ENCODE results near the gene DCP2.

The DCP2 gene

DNA sequence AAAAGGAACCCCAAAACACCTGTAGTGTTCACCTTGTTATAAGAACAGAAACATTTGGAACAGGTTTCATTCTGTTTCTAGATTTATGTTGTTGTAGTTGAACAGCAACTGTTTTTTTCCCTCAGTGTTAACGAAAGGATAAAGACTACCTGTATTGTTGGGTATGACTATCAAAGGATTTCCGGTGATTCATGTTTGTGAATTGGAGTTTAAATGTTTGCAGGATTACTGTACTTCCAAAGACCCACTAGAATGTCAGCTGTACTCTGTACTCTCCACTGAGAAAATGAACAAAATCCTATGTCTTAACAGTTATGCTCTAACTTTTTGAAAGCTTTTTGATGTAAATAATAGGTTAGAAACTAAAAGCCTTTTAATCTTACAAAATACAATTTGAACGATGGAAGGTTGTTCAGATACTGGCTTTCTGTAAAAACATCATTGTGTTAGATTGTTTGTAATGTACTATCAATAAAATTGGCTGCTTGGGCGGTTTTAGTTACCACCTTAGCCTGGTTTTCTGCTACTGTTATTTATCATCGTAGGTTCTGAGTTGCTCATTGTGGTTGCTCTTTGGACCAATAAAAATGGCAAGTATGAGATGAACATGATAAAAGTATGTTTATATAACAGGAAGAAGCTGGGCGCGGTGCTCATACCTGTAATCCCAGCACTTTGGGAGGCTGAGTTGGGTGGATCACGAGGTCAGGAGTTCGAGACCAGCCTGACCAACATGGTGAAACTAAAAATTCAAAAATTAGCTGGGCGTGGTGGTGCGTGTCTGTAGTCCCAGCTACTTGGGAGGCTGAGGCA, 44.1 kb downstream of the DCP2 start:
- no peak for DNase-seq (ENCODE audit: low read depth in 3 of 3)

DNA sequence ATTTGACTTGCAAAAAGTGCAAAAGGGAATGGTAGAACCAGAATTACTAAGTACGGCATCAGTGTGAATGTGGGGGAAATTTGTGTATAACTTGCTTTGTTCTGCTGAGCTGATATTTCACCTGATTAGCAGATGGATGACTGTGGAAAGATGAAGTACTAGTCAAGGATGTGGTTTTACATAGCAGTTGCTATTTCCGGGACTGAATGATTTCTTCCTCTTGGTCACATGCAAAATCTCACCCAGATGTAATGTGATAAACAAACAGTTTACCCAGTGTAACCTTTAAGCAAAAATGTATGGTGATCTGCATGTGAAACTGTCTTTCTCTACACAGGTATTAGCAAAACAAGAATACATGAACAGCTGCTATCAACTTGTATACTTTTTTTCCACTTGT, 46.1 kb downstream of the DCP2 start:
- no peak for DNase-seq (ENCODE audit: low read depth in 3 of 3)

DNA sequence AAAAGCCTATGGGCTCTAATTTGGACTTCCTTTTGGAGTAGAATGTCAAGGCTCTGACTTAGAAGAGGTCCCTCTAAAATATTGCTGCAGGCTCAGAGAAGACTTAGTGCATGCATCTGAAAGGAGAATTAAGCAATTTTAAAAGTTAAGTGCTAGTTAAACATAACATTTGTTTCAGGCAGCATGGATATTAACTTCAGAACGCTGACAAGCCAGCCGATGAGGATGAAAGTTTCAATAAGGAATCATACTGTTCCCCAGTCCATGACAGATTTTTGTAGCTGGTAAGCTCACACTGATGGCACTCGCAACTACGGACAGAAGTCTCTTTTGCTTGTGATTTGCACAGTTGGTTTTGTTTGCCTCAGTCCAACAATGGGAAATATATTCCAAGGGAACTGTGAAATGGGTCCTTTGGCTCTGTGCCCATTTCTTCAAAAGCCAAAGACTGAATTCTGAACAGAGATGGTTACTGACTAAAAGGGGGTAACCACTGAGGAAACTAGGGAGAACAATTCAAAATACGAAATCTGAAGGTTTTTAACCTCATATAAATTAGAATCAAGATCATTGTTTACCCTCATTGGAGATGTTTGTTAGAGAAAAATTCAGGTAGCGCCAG, 47.6 kb downstream of the DCP2 start:
- no peak for DNase-seq (ENCODE audit: low read depth in 3 of 3)

DNA sequence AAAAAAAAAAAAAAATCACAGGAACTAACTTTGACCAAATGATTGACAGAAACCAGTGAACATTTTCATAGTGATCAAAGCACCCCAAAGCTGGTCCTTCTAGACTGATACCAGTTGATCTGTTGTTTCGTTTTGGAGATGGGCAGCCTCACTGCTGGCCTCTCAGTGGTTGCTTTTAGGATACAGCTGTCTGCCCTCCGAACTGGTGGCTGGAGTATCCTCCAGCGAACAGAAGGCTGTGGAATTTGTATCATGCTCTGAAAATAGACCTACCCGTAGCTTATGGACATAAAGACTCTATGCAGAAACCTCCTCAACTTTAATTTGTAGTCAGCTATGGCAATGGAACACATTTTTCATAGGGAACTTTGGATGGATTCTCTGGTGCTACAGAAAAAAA, 49.0 kb downstream of the DCP2 start:
- DNase-seq (ENCODE audit: low read depth in 3 of 3) = no peak

DNA sequence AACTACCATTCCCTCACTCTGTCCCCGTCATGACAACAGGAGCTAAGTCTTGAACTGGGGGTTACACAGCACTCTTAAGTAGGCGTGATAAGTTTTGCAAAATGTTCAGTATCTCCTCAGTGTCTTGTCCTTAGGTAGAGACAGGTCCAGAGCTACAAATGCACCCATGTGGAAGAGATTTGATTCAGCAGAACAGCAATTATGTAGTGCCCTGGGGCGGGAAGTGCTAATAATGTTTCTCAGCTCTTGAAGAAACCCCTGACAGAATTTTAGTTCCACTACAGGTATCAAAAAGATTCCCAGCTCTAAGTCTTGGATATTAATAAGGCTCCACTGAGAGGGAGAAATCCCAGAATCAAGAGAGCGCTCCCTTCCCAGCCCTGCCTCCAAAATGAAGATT, 49.6 kb downstream of the DCP2 start:
- DNase-seq (ENCODE audit: low read depth in 3 of 3) = no peak

DNA sequence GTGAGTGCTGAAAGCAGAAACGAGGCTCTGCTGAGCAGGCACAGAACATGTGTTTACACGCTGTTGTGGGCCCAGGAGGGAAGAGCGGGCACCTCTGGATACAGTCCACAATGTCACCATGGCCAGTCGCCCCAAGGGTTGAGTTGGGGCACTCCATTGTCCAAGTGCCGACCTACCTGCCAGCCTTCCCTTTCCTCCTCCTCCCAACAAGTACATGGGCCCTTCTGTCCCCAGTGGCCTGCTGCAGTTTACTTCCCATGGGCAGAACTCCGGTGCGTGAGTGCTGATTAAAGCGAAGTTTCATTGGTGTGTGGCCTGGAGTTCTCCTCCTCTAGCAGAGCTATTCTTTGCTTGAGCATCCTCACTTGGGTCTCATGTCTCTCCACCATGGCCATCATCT, 50.4 kb downstream of the DCP2 start:
- DNase-seq (ENCODE audit: low read depth in 3 of 3) = no peak

DNA sequence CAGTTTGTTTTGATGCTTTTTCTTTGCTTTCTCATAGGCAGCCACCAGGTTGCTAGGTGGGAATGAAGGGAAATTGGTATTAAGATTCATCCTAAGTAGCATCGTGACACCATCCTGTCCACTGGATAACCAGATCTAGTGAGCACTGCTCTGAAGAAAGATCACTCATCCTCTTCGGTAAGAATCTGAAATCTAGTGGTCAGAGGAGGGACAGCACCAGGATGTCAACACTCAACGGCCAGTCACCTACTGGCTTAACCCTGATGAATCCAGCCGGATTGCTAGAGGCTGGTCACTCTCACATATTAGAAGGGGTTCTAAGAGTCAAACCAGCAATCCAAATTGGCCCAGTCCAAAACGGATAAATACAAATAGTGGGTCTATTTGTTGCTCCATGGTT, 50.8 kb downstream of the DCP2 start:
- DNase-seq (ENCODE audit: low read depth in 3 of 3) = no peak

DNA sequence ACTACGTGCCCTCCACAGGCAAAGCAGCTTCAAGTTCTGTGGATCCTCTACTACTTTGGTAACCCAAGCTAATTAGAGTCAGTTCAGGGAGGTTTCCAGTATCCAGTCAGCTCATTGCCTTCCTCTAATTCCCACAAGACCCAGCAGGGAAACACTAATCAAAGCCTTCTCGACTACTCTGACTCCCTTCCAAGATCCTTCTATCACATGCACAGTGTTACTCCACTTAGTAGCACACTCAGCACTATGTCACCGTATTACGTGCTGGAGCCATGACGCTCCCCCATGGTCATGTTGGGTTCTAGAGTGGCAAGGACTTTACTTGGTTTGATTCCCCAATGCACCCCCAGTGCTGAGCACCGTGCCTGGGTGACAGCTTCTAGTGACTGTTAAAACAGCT, 53.0 kb downstream of the DCP2 start:
- no peak for DNase-seq (ENCODE audit: low read depth in 3 of 3)

DNA sequence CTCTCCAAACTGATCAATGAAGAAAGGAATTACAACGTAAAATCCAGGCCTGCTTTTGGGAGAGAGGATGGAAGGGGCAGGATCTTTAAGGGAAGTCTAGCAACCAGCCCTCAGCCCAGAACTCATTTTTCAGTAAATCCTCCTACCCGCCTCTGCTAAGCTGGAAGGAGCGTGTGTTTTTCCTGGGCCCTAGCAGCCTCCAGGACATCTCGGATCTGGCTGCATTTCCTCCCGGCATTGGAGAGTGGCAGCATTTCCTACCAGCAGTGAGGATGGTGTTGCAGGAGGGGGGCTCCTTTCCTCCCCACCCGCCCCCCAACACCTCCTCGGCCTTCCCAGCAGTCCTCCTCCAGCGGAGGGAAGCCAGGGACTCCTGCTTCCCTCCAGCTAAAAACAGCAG, 54.5 kb downstream of the DCP2 start:
- DNase-seq (ENCODE audit: low read depth in 3 of 3) = no peak

DNA sequence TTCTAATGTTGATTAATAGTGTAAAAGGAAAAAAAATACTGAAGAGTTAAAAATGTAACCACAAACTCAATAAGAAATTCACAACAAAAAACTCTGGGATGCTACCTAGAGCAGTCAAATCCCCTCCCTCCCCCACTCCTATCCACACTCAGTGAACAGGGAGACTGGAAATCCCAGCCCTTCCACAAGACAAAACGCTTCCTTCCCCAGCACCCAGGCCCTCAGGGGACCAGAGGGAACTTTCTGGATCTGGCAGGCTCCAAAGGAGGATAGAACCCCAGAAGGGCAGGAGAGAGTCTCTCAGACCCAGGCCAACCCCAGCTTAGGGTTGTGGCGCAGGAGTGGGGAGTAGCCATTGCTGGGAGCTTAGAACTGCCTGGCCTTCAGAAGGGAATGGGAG, 55.0 kb downstream of the DCP2 start:
- no peak for DNase-seq (ENCODE audit: low read depth in 3 of 3)

DNA sequence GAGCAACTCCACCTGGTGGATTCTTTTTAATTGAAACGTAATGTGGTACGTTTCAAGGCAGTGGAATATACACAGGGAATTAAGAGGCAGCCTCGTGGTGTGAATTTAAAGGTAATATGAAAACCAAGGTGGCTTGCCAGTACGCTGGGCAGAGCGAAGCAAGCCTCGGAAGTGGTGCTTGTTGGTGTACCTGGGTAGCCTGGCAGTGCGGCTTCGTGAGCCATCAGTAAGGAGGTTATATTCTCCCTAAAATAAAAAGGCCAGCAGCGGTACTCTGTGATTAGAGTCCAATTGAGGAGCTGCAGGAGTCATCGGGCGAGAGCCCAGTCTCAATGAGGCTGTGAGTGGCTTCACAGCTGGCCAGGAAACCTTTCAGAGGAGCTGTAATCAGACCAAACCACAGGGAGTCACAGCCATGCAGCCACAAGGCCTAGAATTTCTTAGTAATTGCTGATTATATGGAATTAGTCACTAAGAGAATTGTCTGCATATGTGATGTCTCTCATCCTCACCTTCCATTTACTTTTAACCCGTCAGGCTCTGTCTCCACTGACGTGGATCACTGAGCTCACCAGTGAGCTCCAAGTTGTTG, 57.7 kb downstream of the DCP2 start:
- no peak for DNase-seq (ENCODE audit: low read depth in 3 of 3)

DNA sequence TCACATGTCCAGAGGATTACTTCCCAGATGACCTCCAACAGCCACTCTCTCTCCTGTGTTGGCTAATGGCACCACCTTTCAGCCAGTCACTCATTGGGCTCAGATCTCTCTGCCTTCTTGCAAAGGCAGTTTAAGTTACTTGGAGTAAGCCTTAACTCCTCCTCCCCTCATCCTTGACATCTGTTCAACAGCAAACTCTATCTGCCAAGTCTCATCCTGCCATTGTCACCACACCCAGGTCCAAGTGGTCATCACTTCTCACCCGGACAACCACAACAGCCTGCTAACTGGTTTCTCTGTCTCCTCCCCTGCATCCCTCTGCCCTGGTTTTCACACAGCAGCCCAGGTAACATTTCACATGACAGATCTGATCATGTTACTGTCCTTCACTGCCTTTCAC, 58.5 kb downstream of the DCP2 start:
- no peak for DNase-seq (ENCODE audit: low read depth in 3 of 3)

DNA sequence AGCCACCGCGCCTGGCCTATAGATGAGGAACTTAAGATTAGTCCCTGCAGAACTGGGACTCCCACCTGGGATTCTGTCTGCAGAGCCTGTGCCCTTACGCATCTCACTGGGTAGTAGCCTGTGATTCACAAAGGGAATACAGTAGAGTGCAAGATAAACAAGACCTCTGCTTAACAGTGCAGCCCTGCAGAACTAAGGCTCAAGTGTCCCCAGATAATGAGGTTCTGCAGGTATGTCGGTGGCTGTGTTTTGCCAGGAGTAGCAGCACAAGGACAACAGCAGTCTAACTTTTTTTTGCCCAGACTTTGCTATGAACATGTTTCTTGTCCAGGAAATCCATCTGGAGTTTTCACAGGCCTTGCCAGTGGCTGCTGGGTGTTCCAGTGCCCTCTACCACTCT, 59.7 kb downstream of the DCP2 start:
- no peak for DNase-seq (ENCODE audit: low read depth in 3 of 3)

DNA sequence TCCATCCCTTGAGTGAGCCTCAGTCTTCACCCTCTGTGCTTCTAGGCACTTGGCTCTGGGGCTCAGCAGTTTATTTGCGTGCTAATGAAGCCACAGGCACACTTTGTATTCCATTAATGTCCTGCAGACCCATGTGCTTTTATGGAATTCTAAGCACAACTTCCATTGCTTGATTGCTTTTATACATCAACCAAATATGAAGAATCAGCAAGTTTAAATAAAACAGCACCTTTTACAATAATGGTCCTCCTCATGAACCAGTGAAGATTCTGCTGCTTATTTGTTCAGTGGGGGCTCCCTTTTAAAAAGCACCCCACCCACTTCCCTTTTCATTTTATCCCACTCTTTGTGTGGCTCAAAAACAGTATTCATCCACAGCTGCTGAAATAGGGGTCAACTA, 60.2 kb downstream of the DCP2 start:
- no peak for DNase-seq (ENCODE audit: low read depth in 3 of 3)

DNA sequence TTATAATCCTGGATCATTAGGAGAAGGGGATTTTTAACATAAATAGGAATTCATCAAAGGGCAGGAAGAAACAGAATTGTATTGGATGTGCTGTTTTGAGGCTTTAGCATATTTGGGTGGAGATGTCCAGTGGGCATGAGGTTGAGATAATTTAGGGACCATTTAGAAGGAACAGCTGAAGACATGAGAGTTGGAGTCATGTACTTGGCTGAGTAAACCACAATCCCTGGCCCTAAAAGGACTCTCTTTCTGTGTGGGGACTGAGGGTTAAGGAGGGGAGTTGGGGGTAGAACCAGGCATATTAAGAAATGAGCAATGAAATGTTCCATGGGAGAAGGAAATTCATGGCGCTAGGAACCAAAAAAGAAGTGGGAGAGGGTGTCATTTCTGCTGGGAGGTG, 61.5 kb downstream of the DCP2 start:
- DNase-seq (ENCODE audit: low read depth in 3 of 3) = no peak

DNA sequence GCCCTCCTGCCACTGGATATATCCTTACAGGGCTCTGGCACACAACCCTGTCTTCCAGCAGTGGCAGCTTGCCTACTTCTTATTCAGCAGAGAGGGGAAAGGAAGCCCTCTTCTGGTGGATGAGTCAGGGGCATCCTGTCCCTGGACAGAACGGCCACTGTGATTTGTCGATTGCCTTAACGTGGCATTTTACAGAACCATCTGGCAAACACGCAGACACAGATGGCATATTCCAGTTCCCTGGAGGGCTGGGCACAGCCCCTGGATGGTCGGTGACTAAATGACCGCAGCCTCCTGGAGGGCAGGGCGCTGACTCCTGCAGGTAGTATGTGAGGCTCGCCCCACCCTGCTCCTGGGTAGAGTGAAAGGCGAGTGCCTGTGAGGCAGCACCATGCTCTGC, 62.1 kb downstream of the DCP2 start:
- no peak for DNase-seq (ENCODE audit: low read depth in 3 of 3)

DNA sequence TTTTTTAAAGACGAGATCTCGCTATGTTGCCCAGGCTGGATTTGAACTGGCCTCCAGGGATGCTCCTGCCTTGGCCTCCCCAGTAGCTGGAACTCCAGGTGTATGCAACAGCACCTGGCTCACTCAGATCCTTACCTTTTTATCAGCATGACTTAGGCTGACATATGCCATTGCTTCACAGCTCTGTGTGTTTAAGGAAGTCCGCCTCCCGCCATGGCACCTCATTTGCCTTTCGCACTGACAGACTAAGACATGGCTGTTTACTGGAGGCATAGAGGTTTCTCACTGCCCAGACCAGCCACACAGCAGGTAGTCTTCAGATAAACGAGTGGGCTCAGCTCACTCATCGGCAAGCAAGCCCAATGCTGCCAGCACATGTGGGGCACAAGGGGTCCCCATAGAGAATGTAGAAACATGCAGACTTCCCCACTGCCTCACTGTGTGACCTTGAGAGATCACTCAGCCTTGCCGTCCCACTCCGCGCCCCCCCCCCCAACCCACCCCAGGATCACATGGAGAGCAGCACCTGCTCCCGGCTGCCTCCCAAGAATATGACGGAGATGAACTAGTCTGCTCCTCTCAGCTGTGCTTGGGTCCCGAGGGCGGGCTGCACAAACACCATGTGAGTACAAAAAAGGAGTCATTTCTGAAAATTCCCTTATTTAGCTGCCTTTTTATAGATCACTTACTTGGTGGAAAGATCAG, 62.8 kb downstream of the DCP2 start:
- no peak for DNase-seq (ENCODE audit: low read depth in 3 of 3)

DNA sequence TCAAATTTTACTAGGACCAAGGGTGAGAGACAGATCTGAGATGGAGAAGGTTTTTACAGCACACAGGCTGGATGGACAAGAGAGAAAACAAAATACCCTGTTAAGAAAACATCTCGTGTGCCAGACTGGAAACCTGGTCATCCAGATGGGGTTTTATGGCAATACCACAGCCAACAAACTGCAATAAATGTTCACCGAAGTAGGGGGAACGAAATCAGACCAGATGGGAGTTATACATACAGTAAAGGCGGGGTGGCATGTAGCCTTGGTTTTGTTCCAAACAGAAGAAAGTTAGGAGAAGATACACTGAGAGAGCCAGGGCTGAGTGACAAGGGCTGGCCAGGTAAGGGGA, 63.3 kb downstream of the DCP2 start:
- DNase-seq (ENCODE audit: low read depth in 3 of 3) = no peak

DNA sequence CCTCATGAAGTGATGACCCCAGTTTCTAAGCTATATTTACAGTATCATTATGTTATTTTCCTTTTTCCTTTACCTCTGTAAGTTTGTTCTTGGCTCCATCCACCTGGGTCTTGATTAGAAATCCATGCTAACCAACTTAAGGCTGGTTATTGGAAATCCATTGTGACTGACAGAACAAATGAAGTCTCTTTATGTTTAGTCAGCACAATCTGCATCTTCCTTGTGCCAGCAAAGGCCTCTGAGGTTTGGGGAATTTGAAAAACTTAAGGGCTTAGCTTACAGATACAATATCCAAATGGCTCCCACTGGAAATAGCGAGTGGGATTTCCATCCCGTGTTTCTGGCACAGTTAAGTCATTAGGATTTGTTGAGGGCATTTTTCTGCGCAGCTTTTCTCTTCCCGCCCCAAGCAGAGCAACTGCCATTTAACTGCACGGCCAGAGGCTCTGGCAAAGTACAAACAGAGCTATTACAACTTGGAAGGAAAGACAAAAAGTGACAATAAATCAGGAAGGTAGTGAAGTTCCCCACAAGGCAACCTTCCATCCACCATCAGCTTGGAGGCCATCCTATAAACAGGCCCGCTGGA, 64.2 kb downstream of the DCP2 start:
- DNase-seq (ENCODE audit: low read depth in 3 of 3) = no peak

DNA sequence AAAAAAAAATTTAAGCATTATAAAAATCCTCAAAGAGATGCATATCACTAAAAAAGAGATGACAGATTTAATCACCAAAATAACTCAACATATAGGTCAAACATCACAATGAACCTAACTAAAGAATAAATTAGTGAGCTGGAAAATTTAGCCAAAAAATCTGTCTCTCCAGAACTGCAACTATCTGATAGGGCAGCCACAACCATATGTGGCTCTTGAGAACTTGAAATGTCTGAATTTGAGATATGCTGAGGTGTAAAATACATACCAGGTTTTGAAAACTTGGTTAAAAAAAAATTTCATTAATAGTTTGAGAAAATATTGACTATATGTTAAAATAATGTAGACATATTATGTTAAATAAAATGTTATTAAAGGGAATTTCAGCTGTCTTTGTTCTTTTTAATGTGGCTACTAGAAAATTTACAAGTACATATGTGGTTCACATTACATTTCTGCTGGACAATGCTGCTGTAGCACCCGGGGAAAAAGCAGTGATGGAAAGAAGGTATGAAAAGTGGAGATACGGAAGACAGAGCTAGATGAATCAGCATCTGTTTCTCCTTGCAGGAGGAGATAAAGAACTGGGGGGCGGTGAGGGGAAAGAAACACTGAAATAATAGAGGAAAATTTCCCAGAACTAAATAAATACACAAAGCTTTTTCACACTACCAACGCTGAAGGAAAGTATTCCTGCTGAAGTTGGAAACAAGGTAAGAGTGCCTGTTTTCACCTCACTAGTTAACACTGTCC, 66.1 kb downstream of the DCP2 start:
- DNase-seq (ENCODE audit: low read depth in 3 of 3) = no peak

DNA sequence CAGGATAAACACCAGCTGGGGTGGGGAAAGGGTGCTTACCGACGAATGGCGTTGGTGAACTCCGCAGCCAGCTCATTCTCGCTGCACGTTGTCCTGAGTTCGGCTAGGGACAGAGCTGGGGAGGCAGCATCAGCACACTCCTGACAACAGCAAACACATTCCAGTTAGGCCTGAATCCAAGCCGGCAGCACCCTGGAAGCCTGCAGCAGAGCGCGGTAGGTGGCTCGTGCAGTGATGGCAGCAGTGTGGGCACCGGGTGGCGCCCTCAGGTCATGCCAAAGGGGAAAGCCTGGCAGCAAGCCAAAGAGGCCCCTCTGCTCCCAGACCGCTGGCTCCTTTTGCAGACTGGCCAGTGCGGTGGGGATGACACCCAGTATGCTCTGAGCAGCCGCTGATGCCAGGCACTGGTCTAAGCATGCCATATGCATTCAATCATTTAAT, 66.9 kb downstream of the DCP2 start:
- no peak for DNase-seq (ENCODE audit: low read depth in 3 of 3)

Measured in stimulated activated CD4-positive, alpha-beta T cell treated with anti-CD3 and anti-CD28 coated beads, TNF-alpha, amount 100 ng/mL, for 4 hours (primary cell).